Sciatic nerve (tissue), 2 donors: ENCODE results near the gene FDX2. TPM values are rescaled to one million over a fixed set of nuclear protein-coding genes. Genes with fewer than 3 reads are reported as not detected.

Source experiments
- ATAC-seq: fragments of 200-7000 bp; cut with Tn5 transposase; one replicate; pipeline ENCODE4 v1.9.1; 2020; ENCODE audit warnings: mild to moderate bottlenecking, moderate library complexity
- DNase-seq: peaks from one replicate; pipeline ENCODE4 v3.0.0-alpha.2; 2020; ENCODE audit warnings: low spot score
- intact Hi-C: fragments of 100-400 bp; cut with DNase I; formaldehyde crosslinking; loops from one replicate; pipeline ENCODE4 v1.14.2; 2022
- total RNA-seq: library from RNA; stranded (reverse); fragmentation: NEBNext Ultra II Directional; extraction: Animal tissue kit (Norgen Biotek cat#: 25700); gene quantifications from one replicate; pipeline ENCODE4 v1.2.1, GENCODE V29; 2021
- donor health status: DM: no; HTN: no; CAD: no.
- donor health status: DM: no; HTN: no; CAD: no.

FDX2 gene
- total RNA-seq, 1 donor from 2014 or later = 15.2 TPM

DNA sequence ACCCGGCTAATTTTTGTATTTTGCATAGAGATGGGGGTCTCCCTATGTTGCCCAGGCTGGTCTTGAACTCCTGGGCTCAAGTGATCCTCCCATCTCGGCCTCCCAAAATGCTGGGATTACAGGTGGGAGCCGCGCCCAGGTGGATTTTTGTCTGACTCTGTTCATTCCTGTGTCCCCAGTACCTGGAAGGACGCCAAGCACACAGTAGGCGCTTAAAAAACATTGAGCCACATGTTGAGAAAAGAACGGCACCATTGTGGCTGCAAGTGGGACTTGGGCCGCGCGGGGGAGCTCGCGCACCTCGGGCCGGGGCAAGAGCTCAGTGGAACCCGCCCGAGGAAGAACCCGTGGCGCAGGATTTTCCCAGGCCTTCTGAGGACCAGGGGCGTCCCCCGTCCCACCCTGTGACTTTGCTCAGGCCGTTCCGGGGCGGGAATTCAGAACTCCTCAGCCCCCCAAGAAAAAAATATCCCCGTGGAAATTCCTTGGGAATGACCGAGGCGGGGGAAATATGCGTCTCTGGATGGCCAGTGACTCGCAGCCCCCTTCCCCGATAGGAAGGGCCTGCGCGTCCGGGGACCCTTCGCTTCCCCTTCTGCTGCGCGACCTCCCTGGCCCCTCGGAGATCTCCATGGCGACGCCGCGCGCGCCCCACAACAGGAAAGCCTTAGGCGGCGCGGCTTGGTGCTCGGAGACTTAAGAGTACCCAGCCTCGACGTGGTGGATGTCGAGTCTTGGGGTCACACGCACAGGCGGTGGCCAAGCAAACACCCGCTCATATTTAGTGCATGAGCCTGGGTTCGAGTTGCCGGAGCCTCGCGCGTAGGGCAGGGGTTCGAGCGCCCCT lies 46.3 kb downstream of the FDX2 start:
- DNase-seq (peak; percentile 93), ATAC-seq (peak; percentile 88)
- intact Hi-C loops = loop anchor here (5.0 kb wide), 1 partner anchor 123 kb away; no protein-coding TSS in a partner anchor

DNA sequence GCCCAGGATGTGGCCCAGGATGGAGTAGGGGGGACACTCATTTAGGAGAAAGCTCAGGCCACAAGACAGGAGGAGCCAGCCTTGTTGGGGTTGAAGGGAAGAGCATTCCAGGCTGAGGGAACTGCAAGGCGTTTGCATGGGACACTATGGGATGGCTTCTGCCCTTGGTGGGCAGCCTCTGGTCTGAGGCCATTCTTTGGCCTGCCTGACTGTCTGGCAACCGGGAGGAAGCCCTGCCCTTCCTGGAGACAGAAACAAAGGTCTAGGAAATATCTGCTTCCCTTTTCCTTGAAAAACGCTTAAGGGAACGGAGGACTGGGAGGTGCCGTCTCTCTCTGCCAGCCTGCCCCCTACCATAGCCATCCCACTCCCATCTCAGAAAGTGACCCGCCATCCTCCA lies 47.7 kb downstream of the FDX2 start:
- ATAC-seq (no peak), DNase-seq (no peak)
- intact Hi-C loops = loop anchor here (5.0 kb wide), 1 partner anchor 124 kb away; no protein-coding TSS in a partner anchor

- DNase-seq (no peak), ATAC-seq (no peak)
- intact Hi-C loops = loop anchor here (5.0 kb wide), 1 partner anchor 126 kb away; no protein-coding TSS in a partner anchor
Measured at GRCh38 chr19:10266706-10267105, 49.1 kb downstream of the FDX2 start.

- ATAC-seq = no peak
- intact Hi-C loops = no loop called here
- no peak for DNase-seq
Measured at GRCh38 chr19:10262771-10263170, 53.0 kb downstream of the FDX2 start.

GRCh38 chr19:10260141-10260584 lies 55.7 kb downstream of the FDX2 start:
- no peak for DNase-seq
- ATAC-seq = no peak
- intact Hi-C loops = no loop called here

Other genes starting within 250 kb of the FDX2 start
- gene SHFL, start 229.7 kb downstream of the FDX2 start, total RNA-seq = 47.0 TPM
- not detected for gene ANGPTL6, start 213.3 kb downstream of the FDX2 start, total RNA-seq
- gene PPAN, start 209.7 kb downstream of the FDX2 start, total RNA-seq = 31.3 TPM
- 9.9 TPM for gene P2RY11, start 204.3 kb downstream of the FDX2 start, total RNA-seq
- 155 TPM for gene EIF3G, start 196.1 kb downstream of the FDX2 start, total RNA-seq
- gene DNMT1, start 121.1 kb downstream of the FDX2 start, total RNA-seq = 70.8 TPM
- 15.9 TPM for gene S1PR2, start 84.7 kb downstream of the FDX2 start, total RNA-seq
- 29.3 TPM for gene MRPL4, start 63.8 kb downstream of the FDX2 start, total RNA-seq
- 30.7 TPM for gene ICAM1, start 44.9 kb downstream of the FDX2 start, total RNA-seq
- gene ICAM4, start 29.1 kb downstream of the FDX2 start, total RNA-seq = not detected
- 1.6 TPM for gene ICAM5, start 26.1 kb downstream of the FDX2 start, total RNA-seq
- gene ZGLP1, start 6.2 kb downstream of the FDX2 start, total RNA-seq = 5.7 TPM
- 20.3 TPM for gene RAVER1, start 17.5 kb upstream of the FDX2 start, total RNA-seq
- 10.5 TPM for gene ICAM3, start 23.6 kb upstream of the FDX2 start, total RNA-seq
- 128 TPM for gene TYK2, start 64.6 kb upstream of the FDX2 start, total RNA-seq
- gene CDC37, start 87.5 kb upstream of the FDX2 start, total RNA-seq = 128 TPM
- 11.0 TPM for gene PDE4A, start 104.5 kb upstream of the FDX2 start, total RNA-seq
- 63.9 TPM for gene KEAP1, start 187.3 kb upstream of the FDX2 start, total RNA-seq
- 0.53 TPM for gene S1PR5, start 201.4 kb upstream of the FDX2 start, total RNA-seq
- gene ATG4D, start 227.9 kb upstream of the FDX2 start, total RNA-seq = 15.1 TPM
- gene KRI1, start 250.0 kb upstream of the FDX2 start, total RNA-seq = 25.0 TPM